ENCODE results near the gene CPNE6. TPM values are rescaled to one million over a fixed set of nuclear protein-coding genes. Genes with fewer than 3 reads are reported as not detected.
A peak's percentile ranks its signal among the peaks of the same experiment; 100 is the strongest.

The CPNE6 gene
- polyA plus RNA-seq, 2 of the 4 experiments (the other 2 are of a cell fraction): not detected

DNA sequence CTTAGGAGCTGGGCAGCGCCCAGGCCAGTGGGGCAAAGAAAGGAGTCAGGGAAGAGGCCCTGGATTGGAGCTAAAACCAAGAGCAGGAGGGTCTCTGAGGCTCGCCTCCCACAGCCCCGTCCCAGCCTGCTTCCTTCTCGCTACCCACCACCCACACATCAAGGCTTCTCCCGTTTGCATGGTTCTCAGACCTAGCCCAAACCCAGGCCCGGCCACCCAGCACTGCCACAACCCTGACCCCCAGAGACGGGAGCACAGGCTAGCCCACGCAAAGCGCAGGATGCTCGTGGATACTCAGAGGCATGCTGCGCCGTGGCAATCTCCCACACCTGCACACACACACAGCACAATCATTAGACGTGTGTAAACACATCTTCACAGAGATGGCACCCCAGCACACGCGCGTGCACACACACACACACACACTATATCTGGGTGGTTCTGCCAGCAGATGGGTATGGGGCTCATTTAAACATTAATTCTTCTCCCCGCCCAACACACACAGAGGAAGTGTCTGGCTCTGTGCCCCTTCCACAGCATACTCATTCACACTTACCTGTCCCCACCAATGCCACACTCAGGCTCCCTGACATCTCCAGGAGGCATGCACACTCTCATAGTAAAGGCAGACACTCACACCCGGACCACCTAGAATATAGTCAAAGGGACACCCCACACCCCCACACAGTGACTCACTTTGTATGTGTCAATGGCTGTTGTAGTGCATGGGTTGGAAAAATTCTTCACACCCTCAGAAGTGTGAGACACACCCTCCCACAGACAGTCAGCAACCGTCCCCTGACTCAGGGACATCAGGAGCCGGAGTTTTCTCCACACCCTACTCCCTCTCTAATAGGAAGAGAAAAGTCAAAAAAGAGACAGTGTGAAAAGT, 18.5 kb upstream of the CPNE6 start:
- 62% methylated on average over 20 of the region's 20 CpGs for WGBS (ENCODE audit: missing lambda C conversion rate)
- Histone ChIP-seq H3K4me3 (peak overlapping the region; percentile 75), H3K4me2 (peak overlapping the region; percentile 91), H3K9me3 (no peaks in the 10 kb centered on the region), H3K27ac (peak overlapping the region in 1 of 2 experiments; percentile 88; a peak in 2 of 6 replicates), H3K4me1 (peaks cover 10% of the 10 kb centered on the region; the same call in 2 of the 3 replicates)
- DNase-seq (ENCODE audit: low read depth in 1 of 2, low spot score in 1 of 2) (no peak), ATAC-seq (no peak), FAIRE-seq (no peak)
- POLR2A ChIA-PET: interaction anchor here (1.1 to 1.9 kb wide), 3 partner anchors 41 to 93 kb away, joined by 3 to 13 read pairs (median 10); partner anchors contain the start of genes DCAF11, NRL, PCK2 and PSME2
- CTCF ChIA-PET: interaction anchor here (0.6 to 15.8 kb wide), 15 partner anchors 9 to 244 kb away, joined by 3 to 405 read pairs (median 5); partner anchors contain the start of genes IRF9 and PCK2
- TF ChIP-seq, protein P1, sequence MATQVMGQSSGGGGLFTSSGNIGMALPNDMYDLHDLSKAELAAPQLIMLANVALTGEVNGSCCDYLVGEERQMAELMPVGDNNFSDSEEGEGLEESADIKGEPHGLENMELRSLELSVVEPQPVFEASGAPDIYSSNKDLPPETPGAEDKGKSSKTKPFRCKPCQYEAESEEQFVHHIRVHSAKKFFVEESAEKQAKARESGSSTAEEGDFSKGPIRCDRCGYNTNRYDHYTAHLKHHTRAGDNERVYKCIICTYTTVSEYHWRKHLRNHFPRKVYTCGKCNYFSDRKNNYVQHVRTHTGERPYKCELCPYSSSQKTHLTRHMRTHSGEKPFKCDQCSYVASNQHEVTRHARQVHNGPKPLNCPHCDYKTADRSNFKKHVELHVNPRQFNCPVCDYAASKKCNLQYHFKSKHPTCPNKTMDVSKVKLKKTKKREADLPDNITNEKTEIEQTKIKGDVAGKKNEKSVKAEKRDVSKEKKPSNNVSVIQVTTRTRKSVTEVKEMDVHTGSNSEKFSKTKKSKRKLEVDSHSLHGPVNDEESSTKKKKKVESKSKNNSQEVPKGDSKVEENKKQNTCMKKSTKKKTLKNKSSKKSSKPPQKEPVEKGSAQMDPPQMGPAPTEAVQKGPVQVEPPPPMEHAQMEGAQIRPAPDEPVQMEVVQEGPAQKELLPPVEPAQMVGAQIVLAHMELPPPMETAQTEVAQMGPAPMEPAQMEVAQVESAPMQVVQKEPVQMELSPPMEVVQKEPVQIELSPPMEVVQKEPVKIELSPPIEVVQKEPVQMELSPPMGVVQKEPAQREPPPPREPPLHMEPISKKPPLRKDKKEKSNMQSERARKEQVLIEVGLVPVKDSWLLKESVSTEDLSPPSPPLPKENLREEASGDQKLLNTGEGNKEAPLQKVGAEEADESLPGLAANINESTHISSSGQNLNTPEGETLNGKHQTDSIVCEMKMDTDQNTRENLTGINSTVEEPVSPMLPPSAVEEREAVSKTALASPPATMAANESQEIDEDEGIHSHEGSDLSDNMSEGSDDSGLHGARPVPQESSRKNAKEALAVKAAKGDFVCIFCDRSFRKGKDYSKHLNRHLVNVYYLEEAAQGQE (IDR thresholded peaks at IDR 0.05): peak; percentile 62; the same call in 1 of the 2 replicates
- TF ChIP-seq RNF2 (IDR thresholded peaks at IDR 0.05; ENCODE audit: borderline replicate concordance, low read depth) (no peak), NFE2L2 (conservative IDR thresholded peaks at IDR 0.05; ENCODE audit: low read length) (no peak), BHLHE40 (IDR thresholded peaks at IDR 0.05; ENCODE audit: low read depth, low read length) (no peak), FOXS1 (CRISPR knock-in tag; IDR thresholded peaks at IDR 0.05) (no peak), CHD2 (IDR thresholded peaks at IDR 0.05; ENCODE audit: low read length, partially characterized antibody) (no peak), JUN (IDR thresholded peaks at IDR 0.05) (no peak)

DNA sequence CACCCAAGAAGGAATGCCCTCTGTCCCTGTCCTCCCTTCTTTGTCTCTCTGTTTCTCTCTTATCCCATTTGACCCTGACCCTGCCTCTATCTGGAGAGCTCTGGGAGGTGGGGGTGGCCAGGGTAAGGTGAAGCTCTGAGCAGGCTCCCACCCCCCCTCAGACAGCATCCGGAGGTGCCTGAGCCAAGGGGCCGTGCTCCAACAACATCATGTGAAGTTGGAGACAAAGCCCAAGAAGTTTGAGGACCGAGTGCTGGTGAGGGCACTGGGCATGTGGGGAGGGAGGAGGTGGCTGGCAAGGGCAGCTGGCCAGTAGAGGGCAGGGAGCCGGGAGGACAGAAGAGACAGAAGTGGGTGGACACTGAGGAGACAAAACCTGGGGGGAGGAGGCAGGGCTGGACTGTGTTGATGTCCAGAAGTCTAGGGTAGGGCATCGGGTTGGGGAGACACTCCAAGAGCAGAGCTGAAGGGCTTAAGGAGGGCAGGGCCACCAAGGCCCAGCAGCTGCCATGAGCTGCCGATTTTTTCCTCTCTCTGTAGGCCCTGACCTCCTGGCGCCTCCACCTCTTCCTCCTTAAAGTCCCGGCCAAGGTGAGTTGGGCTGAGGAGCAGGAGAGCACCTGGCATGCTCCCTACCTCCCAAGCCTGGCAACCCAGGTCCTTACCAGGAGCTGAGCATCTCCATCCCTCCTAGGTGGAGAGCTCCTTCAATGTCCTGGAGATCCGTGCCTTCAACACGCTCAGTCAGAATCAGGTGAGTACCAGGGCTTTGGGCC, 17.6 kb upstream of the CPNE6 start:
- Histone ChIP-seq H3K27ac (no peak overlapping the region), H3K4me1 (peaks cover 10% of the 10 kb centered on the region; the same call in 2 of the 3 replicates), H3K9me3 (no peaks in the 10 kb centered on the region), H3K4me2 (no peak overlapping the region), H3K4me3 (no peak overlapping the region)
- no peak for FAIRE-seq
- ChIA-PET CTCF (interaction anchor here (0.6 to 15.8 kb wide), 8 partner anchors 11 to 243 kb away, joined by 3 to 405 read pairs (median 10); partner anchors contain the start of genes IRF9, PCK2 and PSME1), POLR2A (interaction anchor here (0.7 to 1.6 kb wide), 3 partner anchors 40 to 189 kb away, joined by 3 to 9 read pairs (median 3); partner anchors contain the start of genes DCAF11, NRL, PCK2 and TINF2)
- TF ChIP-seq SREBF2 (IDR thresholded peaks at IDR 0.05): no peak
- no peak for TF ChIP-seq HOXA7 (CRISPR knock-in tag; IDR thresholded peaks at IDR 0.05)
- TF ChIP-seq FOXS1 (CRISPR knock-in tag; IDR thresholded peaks at IDR 0.05): no peak
- no peak for TF ChIP-seq HDAC2 (IDR thresholded peaks at IDR 0.05)
- TF ChIP-seq, protein P2, sequence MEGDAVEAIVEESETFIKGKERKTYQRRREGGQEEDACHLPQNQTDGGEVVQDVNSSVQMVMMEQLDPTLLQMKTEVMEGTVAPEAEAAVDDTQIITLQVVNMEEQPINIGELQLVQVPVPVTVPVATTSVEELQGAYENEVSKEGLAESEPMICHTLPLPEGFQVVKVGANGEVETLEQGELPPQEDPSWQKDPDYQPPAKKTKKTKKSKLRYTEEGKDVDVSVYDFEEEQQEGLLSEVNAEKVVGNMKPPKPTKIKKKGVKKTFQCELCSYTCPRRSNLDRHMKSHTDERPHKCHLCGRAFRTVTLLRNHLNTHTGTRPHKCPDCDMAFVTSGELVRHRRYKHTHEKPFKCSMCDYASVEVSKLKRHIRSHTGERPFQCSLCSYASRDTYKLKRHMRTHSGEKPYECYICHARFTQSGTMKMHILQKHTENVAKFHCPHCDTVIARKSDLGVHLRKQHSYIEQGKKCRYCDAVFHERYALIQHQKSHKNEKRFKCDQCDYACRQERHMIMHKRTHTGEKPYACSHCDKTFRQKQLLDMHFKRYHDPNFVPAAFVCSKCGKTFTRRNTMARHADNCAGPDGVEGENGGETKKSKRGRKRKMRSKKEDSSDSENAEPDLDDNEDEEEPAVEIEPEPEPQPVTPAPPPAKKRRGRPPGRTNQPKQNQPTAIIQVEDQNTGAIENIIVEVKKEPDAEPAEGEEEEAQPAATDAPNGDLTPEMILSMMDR (IDR thresholded peaks at IDR 0.05): no peak
- TF ChIP-seq HOXB13 (CRISPR knock-in tag; IDR thresholded peaks at IDR 0.05; ENCODE audit: low read depth): no peak
- no peak for TF ChIP-seq NFE2L2 (conservative IDR thresholded peaks at IDR 0.05; ENCODE audit: low read length)
- TF ChIP-seq BCL3 (IDR thresholded peaks at IDR 0.05): no peak
- no peak for TF ChIP-seq RFX5 (IDR thresholded peaks at IDR 0.05)
- TF ChIP-seq RNF2 (IDR thresholded peaks at IDR 0.05; ENCODE audit: borderline replicate concordance, low read depth): no peak
- no peak for TF ChIP-seq JUNB (IDR thresholded peaks at IDR 0.05)
- TF ChIP-seq PHF8 (IDR thresholded peaks at IDR 0.05; ENCODE audit: borderline replicate concordance, low read depth): no peak
- DNase-seq (ENCODE audit: low read depth in 1 of 2, low spot score in 1 of 2): no peak
- WGBS (ENCODE audit: missing lambda C conversion rate): 44% methylated on average over 10 of the region's 10 CpGs
- no peak for ATAC-seq

Data from A549 (cell line).